Ishikawa (cell line): ENCODE data around the gene ACYP2.

Experiments
- CEBPB ChIP-seq: IDR thresholded peaks from 2 replicates; pipeline ENCODE4 v1.6.1; 2012
- CREB1 ChIP-seq: IDR thresholded peaks from 2 replicates; pipeline ENCODE4 v1.6.1; 2012; ENCODE audit warnings: low read depth
- EGR1 ChIP-seq: IDR thresholded peaks from 2 replicates; pipeline ENCODE4 v1.6.1; 2012
- EP300 ChIP-seq: IDR thresholded peaks from 2 replicates; pipeline ENCODE4 v1.6.1; 2012; ENCODE audit warnings: borderline replicate concordance
- FOXM1 ChIP-seq: IDR thresholded peaks from 2 replicates; pipeline ENCODE4 v1.6.1; 2012; ENCODE audit warnings: low read depth, borderline replicate concordance
- MAX ChIP-seq: IDR thresholded peaks from 2 replicates; pipeline ENCODE4 v1.6.1; 2012
- NFIC ChIP-seq: IDR thresholded peaks from 2 replicates; pipeline ENCODE4 v1.6.1; 2012
- RAD21 ChIP-seq: IDR thresholded peaks from 2 replicates; pipeline ENCODE4 v1.6.1; 2012; ENCODE audit warnings: low read depth
- TAF1 ChIP-seq: IDR thresholded peaks from 2 replicates; pipeline ENCODE4 v1.6.1; 2012; ENCODE audit warnings: low read depth, mild to moderate bottlenecking
- TCF12 ChIP-seq: IDR thresholded peaks from 2 replicates; pipeline ENCODE4 v1.6.1; 2012; ENCODE audit warnings: low read depth
- TEAD4 ChIP-seq: IDR thresholded peaks from 2 replicates; pipeline ENCODE4 v1.6.1; 2012
- USF1 ChIP-seq: IDR thresholded peaks from 2 replicates; pipeline ENCODE4 v1.6.1; 2012
- YY1 ChIP-seq: IDR thresholded peaks from 2 replicates; pipeline ENCODE4 v1.6.1; 2012; ENCODE audit warnings: low read depth
- ZBTB7A ChIP-seq: IDR thresholded peaks from 2 replicates; pipeline ENCODE4 v1.6.1; 2012; ENCODE audit warnings: low read depth
- TF ChIP-seq, protein P1 (sequence below): IDR thresholded peaks from 2 replicates; pipeline ENCODE4 v1.6.1; 2012; ENCODE audit warnings: low read depth, mild to moderate bottlenecking

The ACYP2 gene

GRCh38 chr2:54148391-54148790, 33.0 kb downstream of the ACYP2 start:
- TF ChIP-seq FOXM1 (no peak), MAX (no peak), RAD21 (no peak), CREB1 (no peak), TAF1 (no peak), NFIC (no peak), TEAD4 (no peak), USF1 (no peak), YY1 (no peak), TCF12 (no peak), CEBPB (no peak), EGR1 (no peak), ZBTB7A (no peak), EP300 (no peak)
- TF ChIP-seq, protein P1, sequence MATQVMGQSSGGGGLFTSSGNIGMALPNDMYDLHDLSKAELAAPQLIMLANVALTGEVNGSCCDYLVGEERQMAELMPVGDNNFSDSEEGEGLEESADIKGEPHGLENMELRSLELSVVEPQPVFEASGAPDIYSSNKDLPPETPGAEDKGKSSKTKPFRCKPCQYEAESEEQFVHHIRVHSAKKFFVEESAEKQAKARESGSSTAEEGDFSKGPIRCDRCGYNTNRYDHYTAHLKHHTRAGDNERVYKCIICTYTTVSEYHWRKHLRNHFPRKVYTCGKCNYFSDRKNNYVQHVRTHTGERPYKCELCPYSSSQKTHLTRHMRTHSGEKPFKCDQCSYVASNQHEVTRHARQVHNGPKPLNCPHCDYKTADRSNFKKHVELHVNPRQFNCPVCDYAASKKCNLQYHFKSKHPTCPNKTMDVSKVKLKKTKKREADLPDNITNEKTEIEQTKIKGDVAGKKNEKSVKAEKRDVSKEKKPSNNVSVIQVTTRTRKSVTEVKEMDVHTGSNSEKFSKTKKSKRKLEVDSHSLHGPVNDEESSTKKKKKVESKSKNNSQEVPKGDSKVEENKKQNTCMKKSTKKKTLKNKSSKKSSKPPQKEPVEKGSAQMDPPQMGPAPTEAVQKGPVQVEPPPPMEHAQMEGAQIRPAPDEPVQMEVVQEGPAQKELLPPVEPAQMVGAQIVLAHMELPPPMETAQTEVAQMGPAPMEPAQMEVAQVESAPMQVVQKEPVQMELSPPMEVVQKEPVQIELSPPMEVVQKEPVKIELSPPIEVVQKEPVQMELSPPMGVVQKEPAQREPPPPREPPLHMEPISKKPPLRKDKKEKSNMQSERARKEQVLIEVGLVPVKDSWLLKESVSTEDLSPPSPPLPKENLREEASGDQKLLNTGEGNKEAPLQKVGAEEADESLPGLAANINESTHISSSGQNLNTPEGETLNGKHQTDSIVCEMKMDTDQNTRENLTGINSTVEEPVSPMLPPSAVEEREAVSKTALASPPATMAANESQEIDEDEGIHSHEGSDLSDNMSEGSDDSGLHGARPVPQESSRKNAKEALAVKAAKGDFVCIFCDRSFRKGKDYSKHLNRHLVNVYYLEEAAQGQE, result no peak

DNA sequence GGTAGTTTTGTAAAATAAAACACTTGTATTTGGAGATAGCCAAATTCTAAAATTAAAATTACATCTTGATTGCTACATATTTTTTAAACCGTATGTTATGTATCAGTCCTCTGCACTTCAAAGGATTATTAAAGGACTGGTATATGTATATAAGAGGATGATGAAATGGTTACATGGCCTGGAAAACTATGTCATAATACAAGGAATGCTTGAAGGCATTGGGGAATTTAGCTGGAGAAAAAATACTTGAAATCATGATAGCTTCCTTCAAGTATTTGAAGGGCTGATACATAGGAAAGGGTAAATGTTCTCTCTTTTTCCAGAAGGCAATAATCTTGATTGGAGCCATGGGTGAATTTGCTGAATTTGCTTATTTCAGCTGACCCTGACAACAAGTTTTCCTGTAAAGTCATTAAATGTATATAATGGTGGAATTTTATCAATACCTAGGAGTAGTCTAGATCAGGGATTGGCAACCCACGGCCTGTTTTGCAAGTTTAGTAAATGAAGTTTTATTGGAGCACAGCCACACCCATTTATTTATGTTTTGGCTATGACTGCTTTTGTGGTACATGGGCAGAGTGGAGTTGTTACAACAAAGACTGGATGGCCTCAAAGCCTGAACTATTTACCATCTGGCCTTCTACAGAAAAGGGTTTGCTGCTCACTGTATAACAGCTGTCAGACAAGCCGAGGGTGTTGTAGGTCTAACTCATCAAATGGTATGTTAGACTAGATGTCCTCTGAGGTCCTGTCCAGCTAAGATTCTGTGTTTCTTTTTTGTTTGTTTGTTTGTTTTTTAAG, 34.4 kb downstream of the ACYP2 start:
- no peak for TF ChIP-seq USF1
- no peak for TF ChIP-seq EP300
- TF ChIP-seq ZBTB7A, result no peak
- TF ChIP-seq RAD21, result no peak

DNA sequence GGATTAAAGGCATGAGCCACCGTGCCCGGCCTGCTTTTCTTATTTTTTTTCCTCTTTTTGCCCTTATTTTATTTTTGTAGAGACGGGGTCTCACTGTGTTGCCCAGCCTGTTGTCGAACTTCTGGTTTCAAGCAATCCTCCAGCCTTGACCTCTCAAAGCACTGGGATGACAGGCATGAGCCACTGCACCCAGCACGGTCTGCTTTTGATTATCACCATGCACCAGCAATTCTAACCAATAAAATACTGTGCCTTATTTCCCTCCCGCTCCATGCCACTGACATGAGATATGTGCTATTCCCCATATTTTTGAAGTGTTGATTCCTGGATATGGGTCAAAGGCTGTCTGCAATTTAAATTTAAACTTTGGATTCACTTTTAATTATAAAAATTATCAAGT, 42.9 kb downstream of the ACYP2 start:
- TF ChIP-seq CREB1 (no peak), CEBPB (no peak), NFIC (no peak), YY1 (no peak), EP300 (no peak), FOXM1 (no peak)

DNA sequence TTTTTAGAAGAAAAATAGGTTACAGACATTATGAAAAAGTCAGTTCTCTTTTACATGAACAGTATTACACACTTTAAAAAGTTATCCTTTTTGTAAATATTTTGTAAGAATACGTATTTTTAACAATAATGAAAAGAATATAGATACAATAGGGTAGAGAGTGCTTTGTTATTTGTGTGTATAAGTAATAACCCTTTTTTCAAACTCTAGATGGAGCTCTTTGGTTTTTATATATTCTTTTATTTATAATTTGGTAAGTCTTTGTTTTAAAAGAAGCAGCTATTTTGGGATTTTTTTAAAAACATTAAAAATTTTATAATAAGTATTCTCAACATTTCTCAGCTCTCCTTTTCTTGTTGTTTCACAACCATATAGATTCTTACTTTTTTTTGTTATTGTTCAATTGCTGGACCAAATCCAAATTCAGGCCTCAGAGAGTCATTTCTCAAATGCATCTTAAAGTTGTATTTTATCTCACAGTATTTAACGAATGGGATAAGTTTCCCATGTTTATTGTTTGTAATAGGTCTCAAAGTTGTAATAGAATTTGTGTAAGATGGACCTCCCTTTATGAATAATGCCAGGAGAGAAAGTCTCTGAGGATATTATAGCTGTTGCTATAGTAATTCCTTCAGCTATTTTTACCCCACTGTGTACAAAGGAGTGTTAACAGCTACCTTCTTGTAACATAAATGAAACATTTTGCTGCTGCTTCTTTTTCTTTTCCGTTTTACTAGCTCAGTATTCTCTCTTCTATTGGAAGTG, 46.4 kb downstream of the ACYP2 start:
- no peak for TF ChIP-seq FOXM1
- no peak for TF ChIP-seq USF1
- no peak for TF ChIP-seq EGR1
- no peak for TF ChIP-seq CEBPB
- no peak for TF ChIP-seq NFIC
- no peak for TF ChIP-seq TEAD4
- TF ChIP-seq YY1, result no peak
- TF ChIP-seq CREB1, result no peak
- no peak for TF ChIP-seq RAD21
- TF ChIP-seq EP300, result no peak
- TF ChIP-seq MAX, result no peak
- TF ChIP-seq TAF1, result no peak
- TF ChIP-seq ZBTB7A, result no peak
- TF ChIP-seq TCF12, result no peak
- TF ChIP-seq, protein P1, result no peak

- TF ChIP-seq MAX (no peak), NFIC (no peak), CREB1 (no peak), TEAD4 (no peak), YY1 (no peak), EP300 (no peak), EGR1 (no peak), TAF1 (no peak), ZBTB7A (no peak), RAD21 (no peak), CEBPB (no peak), TCF12 (no peak), FOXM1 (no peak), USF1 (no peak)
- TF ChIP-seq, protein P1, result no peak
Measured at GRCh38 chr2:54164106-54164505, 48.7 kb downstream of the ACYP2 start.
